Measurements from ENCODE around the gene RIOK1. TPM values are rescaled to one million over a fixed set of nuclear protein-coding genes. Genes with fewer than 3 reads are reported as not detected.
A peak's percentile ranks its signal among the peaks of the same experiment; 100 is the strongest.
"Not testable (repeated sequence)": the region's sequence is repeated elsewhere in the genome, so short reads cannot be mapped to it uniquely, and the experiment has no call there.

The RIOK1 gene
- 10 to 100 TPM; 25.8 to 29.1 TPM for total RNA-seq

GRCh38 chr6:7389451-7390225 is at the start of gene RIOK1, which contains the start of gene CAGE1:
TSS of gene RIOK1 (plus strand) at chr6:7389808. CDS start at chr6:7390003, 195 bp downstream.
TSS of gene CAGE1 (minus strand) at chr6:7389742. CDS start at chr6:7387173, 2,569 bp downstream.
- ChIA-PET POLR2A (interaction anchor here (0.6 to 1.4 kb wide), 3 partner anchors 14 to 76 kb away, joined by 3 read pairs; no protein-coding TSS in a partner anchor), CTCF (interaction anchor here (0.9 to 1.6 kb wide), 5 partner anchors 14 to 200 kb away, joined by 3 read pairs; partner anchors contain the start of gene SNRNP48)
- Mint-ChIP-seq H3K9me3 (no peaks in the 10 kb centered on the region), H3K4me3 (peak within 1 kb of the TSS; percentile 89), H3K4me1 (peaks cover 41% of the 10 kb centered on the region), H3K27me3 (no peaks in the 10 kb centered on the region), H3K36me3 (ENCODE audit: low read depth) (peaks cover 28% of the 10 kb centered on the region), H3K27ac (peak within 1 kb of the TSS; percentile 94)
- peak; percentile 95 for DNase-seq

DNA sequence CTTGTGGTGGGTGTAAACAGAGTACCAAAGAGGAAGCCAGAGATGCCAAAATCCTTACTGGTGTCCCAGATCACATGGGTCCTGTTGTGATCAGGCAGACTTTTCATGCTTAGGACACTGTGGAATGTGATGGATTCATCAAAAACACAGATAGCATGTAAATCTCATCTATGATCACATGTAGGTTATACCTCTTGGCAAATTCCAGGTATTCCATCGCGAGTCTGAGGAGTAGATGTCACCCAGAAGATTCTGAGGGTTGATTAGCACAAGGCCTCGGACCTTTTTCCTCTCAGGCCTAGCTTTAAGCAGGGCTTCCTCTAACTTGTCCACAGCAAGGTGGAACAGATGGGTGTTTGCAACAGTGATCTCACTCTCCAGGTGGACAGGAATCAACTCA is 48.3 kb upstream of the RIOK1 start:
- no peak for DNase-seq
- Mint-ChIP-seq H3K27me3 (peaks cover 6% of the 10 kb centered on the region), H3K4me1 (peaks cover 11% of the 10 kb centered on the region), H3K27ac (no peak overlapping the region), H3K4me3 (no peak overlapping the region), H3K9me3 (peaks cover 2% of the 10 kb centered on the region), H3K36me3 (ENCODE audit: low read depth) (no peaks in the 10 kb centered on the region)
- POLR2A ChIA-PET = no interaction called here
- CTCF ChIA-PET = interaction anchor here (0.8 to 1.0 kb wide), 2 partner anchors 10 to 17 kb away, joined by 5 read pairs; no protein-coding TSS in a partner anchor

DNA sequence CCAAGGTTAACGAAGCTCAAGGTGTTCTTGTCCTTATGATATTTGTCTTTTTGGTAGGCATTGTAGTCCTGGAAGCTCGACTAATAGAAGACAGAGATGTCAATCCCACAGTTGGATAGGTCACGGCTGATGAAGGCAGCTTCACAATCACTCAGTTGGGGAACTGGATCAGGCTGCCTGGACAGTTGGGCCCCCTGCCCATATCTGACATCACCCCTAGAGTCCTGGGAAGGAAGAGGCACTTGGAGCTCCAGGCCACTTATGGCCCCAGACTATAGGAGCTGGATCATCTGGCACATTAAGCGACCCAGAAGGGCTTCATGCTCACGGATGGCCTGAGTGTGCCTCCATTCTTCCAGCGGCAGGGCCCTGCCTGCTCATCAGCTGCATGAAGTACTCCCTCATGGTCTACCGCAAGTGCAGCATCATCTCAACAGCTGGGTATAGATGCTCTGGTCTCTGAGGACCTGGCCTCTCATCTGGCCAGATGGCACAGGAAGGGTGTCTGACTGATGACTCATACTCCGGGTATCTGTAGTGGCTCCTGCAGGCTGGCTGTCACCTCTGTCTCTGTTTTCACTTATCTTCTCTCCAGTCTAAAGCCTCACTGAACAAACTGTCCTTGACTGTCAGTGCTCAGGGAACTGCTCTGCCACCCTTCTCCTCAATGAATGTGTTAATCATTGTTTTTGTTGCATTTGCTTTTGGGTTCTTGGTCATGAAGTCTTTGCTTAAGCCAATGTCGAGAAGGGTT is 47.4 kb upstream of the RIOK1 start:
- POLR2A ChIA-PET = no interaction called here

GRCh38 chr6:7343546-7344475 is 45.8 kb upstream of the RIOK1 start:
- peaks cover 2% of the 10 kb centered on the region for H3K9me3 Mint-ChIP-seq
- H3K27ac Mint-ChIP-seq = no peak overlapping the region
- ChIA-PET CTCF (interaction anchor here (2.0 kb wide), 1 partner anchor 15 kb away, joined by 4 read pairs; no protein-coding TSS in a partner anchor), POLR2A (no interaction called here)
- H3K36me3 Mint-ChIP-seq (ENCODE audit: low read depth) = no peaks in the 10 kb centered on the region
- H3K4me1 Mint-ChIP-seq = peaks cover 11% of the 10 kb centered on the region
- DNase-seq = no peak
- H3K4me3 Mint-ChIP-seq = no peak overlapping the region
- peaks cover 9% of the 10 kb centered on the region for H3K27me3 Mint-ChIP-seq

More for the DNA sequence above, 47.4 kb upstream of the RIOK1 start:
- Mint-ChIP-seq H3K27me3 (peaks cover 2% of the 10 kb centered on the region), H3K9me3 (peaks cover 2% of the 10 kb centered on the region), H3K27ac (no peak overlapping the region), H3K4me3 (no peak overlapping the region), H3K4me1 (peaks cover 11% of the 10 kb centered on the region), H3K36me3 (ENCODE audit: low read depth) (no peaks in the 10 kb centered on the region)
- no peak for DNase-seq
- CTCF ChIA-PET = interaction anchor here (0.7 to 0.8 kb wide), 2 partner anchors 11 to 18 kb away, joined by 3 to 5 read pairs; no protein-coding TSS in a partner anchor

DNA sequence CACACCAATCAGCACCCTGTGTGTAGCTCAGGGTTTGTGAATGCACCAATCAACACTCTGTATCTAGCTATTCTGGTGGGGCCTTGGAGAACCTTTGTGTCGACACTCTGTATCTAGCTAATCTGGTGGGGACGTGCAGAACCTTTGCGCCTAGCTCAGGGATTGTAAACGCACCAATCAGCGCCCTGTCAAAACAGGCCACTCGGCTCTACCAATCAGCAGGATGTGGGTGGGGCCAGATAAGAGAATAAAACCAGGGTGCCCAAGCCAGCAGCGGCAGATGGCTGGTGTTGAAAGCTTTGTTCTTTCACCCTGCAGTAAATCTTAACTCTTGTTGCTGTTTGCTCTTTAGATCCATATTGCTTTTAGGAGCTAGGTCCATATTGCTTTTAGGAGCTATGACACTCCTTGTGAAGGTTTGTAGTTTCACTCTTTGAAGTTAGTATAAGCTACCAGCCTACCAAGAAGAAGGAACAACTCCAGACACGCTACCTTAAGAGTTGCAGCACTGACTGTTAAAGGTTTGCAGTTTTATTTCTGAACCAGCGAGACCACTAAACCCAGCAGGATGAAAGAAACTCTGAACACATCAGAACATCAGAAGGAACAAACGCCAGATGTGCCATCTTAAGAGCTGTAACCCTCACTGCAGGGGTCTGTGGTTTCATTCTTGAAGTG is 44.7 kb upstream of the RIOK1 start:
- H3K4me3 Mint-ChIP-seq; DNase-seq; H3K36me3 Mint-ChIP-seq (ENCODE audit: low read depth); H3K9me3 Mint-ChIP-seq: not testable (repeated sequence)
- Mint-ChIP-seq H3K27me3 (peaks cover 15% of the 10 kb centered on the region), H3K4me1 (peaks cover 11% of the 10 kb centered on the region), H3K27ac (peak overlapping the region; percentile 38)
- ChIA-PET POLR2A (interaction anchor here (0.8 kb wide), 1 partner anchor 57 kb away, joined by 3 read pairs; no protein-coding TSS in a partner anchor), CTCF (interaction anchor here (0.6 to 2.0 kb wide), 2 partner anchors 9 to 16 kb away, joined by 4 read pairs; no protein-coding TSS in a partner anchor)

DNA sequence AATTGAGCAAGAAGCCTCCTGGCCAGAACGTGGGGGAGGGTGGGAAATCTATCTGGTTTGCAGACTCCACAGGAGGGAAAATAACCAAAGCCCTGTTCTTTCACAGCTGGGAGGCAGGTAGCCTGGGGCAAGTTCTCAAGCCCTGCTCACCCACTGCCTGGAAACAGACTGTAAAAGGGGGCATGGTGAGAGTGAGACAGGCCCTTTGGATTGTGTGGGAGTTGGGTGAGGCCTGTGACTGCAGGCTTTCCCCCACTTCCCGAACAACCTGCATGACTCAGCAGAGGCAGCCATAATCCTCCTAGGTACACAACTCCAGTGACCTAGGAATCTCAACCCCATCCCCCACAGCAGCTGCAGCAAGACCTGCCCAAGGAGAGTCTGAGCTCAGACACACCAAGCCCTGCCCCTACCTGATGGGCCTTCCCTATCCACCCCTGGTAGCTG is 42.0 kb upstream of the RIOK1 start:
- DNase-seq; H3K4me3 Mint-ChIP-seq; H3K27ac Mint-ChIP-seq; POLR2A ChIA-PET; H3K9me3 Mint-ChIP-seq; H3K36me3 Mint-ChIP-seq (ENCODE audit: low read depth): not testable (repeated sequence)
- H3K4me1 Mint-ChIP-seq = peaks cover 17% of the 10 kb centered on the region
- CTCF ChIA-PET = interaction anchor here (0.9 to 1.0 kb wide), 2 partner anchors 16 to 23 kb away, joined by 3 read pairs; no protein-coding TSS in a partner anchor
- peaks cover 33% of the 10 kb centered on the region for H3K27me3 Mint-ChIP-seq

GRCh38 chr6:7350591-7350990 is 39.0 kb upstream of the RIOK1 start:
- POLR2A ChIA-PET; H3K27ac Mint-ChIP-seq; H3K9me3 Mint-ChIP-seq; H3K4me1 Mint-ChIP-seq; H3K36me3 Mint-ChIP-seq (ENCODE audit: low read depth); H3K4me3 Mint-ChIP-seq; DNase-seq; CTCF ChIA-PET: not testable (repeated sequence)
- H3K27me3 Mint-ChIP-seq = peaks cover 41% of the 10 kb centered on the region

DNA sequence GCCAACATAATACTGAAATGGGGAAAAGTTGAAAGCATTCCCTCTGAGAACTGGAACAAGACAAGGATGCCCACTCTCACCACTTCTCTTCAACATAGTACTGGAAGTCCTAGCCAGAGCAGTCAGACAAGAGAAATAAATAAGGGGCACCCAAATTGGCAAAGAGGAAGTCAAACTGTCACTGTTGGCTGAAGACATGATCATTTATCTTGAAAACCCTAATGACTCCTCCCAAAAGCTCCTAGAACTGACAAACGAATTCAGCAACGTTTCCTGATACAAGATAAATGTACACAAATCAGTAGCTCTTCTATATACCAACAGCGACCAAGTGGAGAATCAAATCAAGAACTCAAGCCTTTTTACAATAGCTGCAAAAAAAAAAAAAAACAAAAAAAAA is 37.7 kb upstream of the RIOK1 start:
- CTCF ChIA-PET = interaction anchor here (0.6 to 0.9 kb wide), 2 partner anchors 683 to 1103 kb away, joined by 3 read pairs; no protein-coding TSS in a partner anchor
- POLR2A ChIA-PET; H3K9me3 Mint-ChIP-seq; H3K4me1 Mint-ChIP-seq; H3K36me3 Mint-ChIP-seq (ENCODE audit: low read depth); DNase-seq; H3K27ac Mint-ChIP-seq; H3K4me3 Mint-ChIP-seq: not testable (repeated sequence)
- peaks cover 41% of the 10 kb centered on the region for H3K27me3 Mint-ChIP-seq

- DNase-seq = no peak
- H3K27me3 Mint-ChIP-seq = peaks cover 10% of the 10 kb centered on the region
- no peak overlapping the region for H3K4me3 Mint-ChIP-seq
- POLR2A ChIA-PET = no interaction called here
- no peaks in the 10 kb centered on the region for H3K9me3 Mint-ChIP-seq
- CTCF ChIA-PET = interaction anchor here (0.8 kb wide), 1 partner anchor 529 kb away, joined by 3 read pairs; no protein-coding TSS in a partner anchor
- H3K4me1 Mint-ChIP-seq = no peaks in the 10 kb centered on the region
- H3K36me3 Mint-ChIP-seq (ENCODE audit: low read depth) = no peaks in the 10 kb centered on the region
- H3K27ac Mint-ChIP-seq = no peak overlapping the region
Measured at GRCh38 chr6:7367408-7367807, 22.2 kb upstream of the RIOK1 start.

- H3K27ac Mint-ChIP-seq = no peak overlapping the region
- POLR2A ChIA-PET = no interaction called here
- CTCF ChIA-PET = no interaction called here
Measured at GRCh38 chr6:7373739-7374138, 15.9 kb upstream of the RIOK1 start.

DNA sequence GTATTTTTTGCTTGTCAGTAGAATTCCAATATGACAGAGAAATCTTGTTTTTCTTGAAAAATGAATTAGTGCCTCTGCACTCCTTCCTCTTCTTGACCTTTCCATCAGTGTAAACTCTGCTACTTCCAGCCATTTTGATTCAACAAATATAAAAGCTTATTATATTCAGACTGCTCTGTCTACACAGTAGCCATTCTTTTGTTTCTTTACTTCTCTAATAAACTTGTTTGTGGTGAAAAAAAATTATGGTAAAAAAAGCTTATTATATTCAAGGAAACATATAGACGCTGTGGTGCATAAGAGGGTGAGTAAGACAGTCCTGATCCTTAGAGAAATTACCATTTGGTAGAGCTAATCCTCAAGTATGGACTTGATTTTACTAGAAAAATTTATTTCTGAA is 11.6 kb upstream of the RIOK1 start:
- H3K9me3 Mint-ChIP-seq = no peaks in the 10 kb centered on the region
- peaks cover 11% of the 10 kb centered on the region for H3K27me3 Mint-ChIP-seq
- no peak for DNase-seq
- no peaks in the 10 kb centered on the region for H3K4me1 Mint-ChIP-seq
- no peak overlapping the region for H3K27ac Mint-ChIP-seq
- ChIA-PET CTCF (interaction anchor here (1.1 kb wide), 1 partner anchor 14 kb away, joined by 3 read pairs; no protein-coding TSS in a partner anchor), POLR2A (no interaction called here)
- no peak overlapping the region for H3K4me3 Mint-ChIP-seq
- H3K36me3 Mint-ChIP-seq (ENCODE audit: low read depth) = no peaks in the 10 kb centered on the region

More at GRCh38 chr6:7373739-7374138, 15.9 kb upstream of the RIOK1 start:
- Mint-ChIP-seq H3K4me3 (no peak overlapping the region), H3K4me1 (no peaks in the 10 kb centered on the region), H3K36me3 (ENCODE audit: low read depth) (no peaks in the 10 kb centered on the region), H3K27me3 (peaks cover 9% of the 10 kb centered on the region), H3K9me3 (no peaks in the 10 kb centered on the region)
- DNase-seq = no peak
